Measurements from ENCODE around the gene KLHL29.

The KLHL29 gene

GRCh38 chr2:23518481-23519333 is 133.7 kb downstream of the KLHL29 start:
- no peak for DNase-seq

DNA sequence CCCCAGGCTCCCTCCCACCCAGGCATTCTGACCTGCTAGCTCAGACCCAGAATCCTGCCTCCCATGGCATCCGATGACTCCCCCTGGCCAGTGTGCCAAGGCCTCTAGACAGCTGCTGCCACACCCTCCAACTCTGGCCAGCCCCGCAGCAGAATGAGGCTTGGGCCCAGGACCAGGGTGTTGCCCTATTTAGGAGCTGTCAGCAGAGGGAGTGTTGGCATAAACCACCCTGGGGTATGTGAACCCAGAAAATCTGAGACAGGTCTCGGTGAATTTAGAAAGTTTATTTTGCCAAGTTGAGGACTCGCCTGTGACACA is 134.3 kb downstream of the KLHL29 start:
- no peak for DNase-seq

DNA sequence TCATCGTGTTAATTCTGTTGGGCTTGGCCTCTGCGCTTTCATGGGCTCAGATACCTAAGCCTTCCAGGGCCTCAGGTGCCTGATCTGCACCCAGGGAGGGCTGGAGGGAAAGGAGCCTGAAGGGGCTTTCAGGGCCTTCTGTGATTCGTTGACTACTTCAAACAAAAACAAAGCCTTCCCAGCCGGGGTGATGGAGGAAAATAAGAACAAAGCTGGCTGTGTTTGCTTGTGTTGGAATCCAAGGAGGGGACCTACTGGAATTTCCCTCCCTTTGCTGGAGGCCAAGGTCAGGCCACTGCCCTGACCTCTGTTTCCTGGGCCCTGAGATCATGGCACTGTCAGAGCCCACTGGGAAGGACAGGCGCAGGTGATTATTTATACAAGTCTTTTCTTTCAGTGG is 135.3 kb downstream of the KLHL29 start:
- DNase-seq = no peak

DNA sequence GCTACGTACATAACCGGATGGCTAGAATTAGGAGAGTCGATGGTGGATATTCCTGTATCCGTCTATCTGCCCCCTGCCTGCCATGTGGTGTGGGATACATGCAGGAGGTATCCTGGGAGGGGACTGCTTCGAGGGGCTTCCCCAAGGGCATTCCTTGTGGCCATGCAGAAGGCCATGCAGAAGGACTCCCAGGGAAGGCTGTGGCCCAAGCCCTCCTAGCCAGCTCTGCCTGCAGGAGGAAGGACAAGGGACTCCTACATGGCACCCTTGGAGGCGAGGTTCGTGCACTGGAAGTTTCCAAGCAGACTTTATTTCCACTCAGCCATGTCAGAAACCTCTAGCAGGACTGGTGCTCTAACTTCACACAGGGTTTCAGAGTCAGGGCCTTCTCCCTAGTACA is 136.1 kb downstream of the KLHL29 start:
- no peak for DNase-seq

DNA sequence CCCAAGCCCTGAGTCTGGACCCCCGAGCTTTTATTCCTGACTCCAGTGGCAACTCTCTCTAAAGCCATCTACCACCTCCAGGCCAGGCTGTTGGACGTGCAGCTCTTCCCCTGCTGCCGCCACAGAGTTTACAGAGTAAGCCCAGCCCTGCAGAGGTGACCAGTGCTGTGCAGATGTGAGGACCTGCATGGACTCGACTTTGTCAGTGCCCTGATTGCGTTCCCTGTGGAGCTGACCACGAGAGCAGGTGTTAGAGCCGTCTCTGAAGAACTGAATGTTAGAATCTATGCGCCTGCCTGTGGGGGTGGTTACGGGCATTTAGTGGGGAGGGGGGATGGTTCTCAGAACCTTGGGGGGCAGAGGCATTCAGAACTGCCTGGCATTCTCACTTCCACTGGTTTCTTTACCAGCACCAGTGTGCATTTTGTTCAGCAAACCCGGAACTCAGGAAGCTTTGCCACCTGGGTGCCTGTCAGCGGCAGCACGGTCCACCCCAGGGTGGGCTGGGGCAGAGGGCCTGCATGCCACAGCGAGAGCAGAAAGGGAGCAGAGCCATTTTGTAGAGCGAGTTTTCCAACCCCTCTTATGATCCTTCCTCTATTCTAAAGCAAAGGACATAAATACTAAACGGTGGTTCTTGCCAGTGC is 137.9 kb downstream of the KLHL29 start:
- DNase-seq = no peak

DNA sequence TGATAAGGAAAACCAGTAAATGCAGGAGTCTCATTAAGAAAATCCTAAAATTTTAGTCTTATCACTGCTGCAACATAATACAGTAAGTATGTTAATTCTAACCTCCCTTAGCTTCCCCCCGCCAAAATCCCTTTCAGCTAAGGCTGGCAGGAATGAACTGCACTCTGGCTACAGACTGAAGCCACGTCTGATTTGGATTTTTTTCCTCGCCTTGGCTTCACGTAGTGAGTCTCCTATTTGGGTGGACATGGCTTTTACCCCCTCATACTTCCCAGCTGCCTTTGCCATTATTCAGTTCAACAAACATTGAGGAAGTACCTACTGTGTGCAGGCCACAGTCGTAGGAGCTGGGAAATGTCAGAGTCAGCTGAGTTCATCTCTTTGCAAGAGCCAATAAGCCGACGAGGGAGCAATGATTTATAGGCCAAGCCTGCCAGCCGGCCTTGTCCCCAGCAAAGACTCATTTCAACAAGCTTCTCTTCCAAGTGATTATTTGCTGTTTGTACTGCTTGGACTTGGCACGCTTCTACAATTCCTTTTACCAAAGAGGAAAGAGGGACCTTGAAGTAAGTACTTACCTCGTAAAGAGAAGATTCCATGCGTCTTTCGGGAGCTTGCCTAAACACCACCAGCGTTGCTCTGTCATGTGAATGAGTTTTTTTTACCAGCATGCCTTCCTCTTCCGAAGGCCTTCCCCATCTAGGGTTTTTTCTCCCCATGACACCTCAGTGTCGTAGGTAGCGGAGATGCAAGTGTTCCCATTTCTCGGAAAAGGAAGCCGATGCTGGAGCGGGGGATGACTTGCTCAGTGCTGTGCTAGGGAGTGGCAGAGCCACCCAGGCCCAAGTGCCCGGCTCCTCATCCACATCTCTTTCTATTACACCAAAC is 138.6 kb downstream of the KLHL29 start:
- no peak for DNase-seq

DNA sequence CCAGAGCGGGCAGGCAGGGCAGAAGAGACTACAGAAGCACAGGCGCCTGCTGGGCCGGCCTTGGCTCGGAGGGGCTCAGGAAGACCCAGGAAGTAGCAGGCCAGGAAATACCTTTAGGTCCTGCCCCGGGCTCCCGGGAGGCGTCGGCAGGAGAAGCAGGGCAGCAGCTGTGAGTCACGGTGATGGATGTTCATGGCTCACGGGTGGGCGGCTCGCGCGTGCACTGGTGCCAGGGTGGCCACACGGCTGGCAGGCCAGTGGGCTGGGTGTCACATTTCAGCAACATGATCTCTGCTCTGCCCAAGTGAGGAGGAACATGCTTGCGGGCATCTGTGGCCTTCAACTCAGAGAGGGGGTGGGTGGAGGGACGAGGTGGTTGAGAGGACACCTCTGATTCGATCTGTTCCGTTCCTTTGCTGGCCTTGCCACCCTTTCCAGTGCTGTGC is 139.3 kb downstream of the KLHL29 start:
- DNase-seq = no peak

- DNase-seq = no peak
Measured at GRCh38 chr2:23525137-23525765, 140.3 kb downstream of the KLHL29 start.

DNA sequence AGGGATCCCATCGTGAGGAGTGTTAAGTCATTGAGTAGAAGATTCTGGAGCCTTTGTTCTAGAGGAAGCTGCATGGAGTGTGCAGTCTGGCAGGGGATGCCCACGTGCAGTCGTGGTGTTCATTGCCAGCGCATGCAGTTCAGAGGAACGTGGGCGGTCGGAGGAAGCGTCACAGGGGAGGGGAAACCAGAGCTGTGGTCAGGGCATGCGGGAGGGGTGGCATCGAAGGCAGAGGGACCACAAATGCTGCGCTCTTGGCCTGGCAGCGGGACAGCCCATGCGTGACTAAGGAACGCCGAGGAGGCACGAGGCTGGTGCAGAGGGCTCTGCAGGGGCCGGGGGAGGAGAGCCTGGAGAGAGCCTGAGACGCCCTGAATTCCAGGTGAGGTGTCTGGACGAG is 141.1 kb downstream of the KLHL29 start:
- no peak for DNase-seq

DNA sequence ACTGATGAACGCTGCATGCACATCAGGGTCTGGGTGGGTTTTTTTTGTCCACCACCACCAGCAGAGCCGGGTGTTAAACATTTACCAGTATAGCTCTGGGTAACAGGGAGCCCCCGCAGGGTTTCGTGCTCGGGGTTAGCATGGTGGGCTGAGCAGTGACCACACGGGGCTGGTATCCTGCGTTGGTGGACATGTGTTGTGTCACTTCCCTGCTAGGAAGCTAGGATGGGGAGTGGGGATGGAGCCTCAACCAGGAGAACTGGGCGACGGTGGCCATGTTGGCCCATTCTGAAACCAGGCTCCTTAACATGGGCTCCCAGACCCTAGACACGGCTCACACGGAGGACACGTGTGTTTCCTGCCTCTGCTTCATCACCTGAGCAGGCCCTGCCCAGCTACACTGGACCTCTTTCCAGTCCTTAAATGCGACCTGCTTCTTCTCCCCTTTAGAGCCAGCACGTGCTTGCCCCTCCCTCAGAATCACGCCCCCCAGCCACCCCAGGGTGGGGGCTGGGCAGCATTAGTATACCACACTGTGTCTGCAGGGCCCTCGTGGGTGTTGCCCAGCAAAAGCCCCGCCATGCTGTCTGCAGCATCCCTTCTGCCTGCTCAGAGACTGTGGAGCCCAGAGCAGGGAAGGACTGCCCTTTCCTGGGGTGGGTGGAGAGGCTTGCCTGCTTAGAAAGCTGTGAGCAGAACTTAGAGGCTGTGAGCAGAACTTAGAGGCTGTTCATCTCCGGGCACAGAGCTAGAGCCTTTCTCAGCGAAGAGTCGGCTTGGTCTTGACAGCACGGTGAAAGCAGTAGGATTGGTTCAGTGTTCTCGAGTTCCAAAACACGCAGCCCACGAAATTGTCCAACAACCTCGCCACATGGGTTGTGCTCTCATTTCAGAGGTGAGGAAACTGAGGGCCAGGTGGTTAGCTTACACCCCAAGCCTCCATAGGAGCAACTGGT is 142.1 kb downstream of the KLHL29 start:
- DNase-seq = no peak

DNA sequence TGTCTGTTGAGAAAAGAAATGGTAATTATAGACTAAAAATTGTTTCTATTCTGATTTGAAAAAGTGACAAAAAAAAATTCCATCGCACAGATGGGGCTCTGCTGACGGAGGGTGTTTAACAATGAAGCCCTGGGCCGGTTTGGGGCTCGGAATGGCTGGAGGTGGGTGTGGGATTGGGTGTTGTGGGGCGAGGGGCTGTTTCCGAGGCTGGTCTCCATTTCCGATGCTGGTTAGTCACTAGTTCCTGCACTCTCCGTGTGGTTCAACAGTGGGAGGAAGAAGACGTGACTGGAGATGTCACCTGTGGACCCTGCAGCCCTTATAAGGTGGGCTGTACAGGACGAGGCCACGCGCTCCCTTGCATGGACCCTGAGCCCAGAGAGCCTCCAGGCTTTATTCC is 143.2 kb downstream of the KLHL29 start:
- no peak for DNase-seq

DNA sequence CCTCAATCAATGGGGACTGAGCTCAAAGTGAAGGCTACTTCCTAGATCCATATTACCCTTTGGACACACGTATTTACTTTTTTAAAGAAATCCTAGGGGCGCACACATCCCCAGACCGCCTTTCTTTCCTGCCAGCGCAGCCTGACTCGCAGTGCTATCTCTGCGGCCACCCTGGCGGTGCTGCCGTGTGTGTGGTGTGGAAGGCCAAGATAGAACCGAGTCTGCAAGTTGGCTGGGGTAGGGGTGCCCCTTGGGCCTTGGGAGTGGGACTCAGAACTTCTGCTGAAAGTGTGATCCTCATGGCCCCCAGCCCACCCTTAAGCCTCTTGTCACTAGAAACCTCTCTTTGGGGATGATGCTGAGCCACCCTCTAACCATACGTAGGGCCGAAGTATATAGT is 143.7 kb downstream of the KLHL29 start:
- DNase-seq = no peak

GRCh38 chr2:23529659-23530058 is 144.7 kb downstream of the KLHL29 start:
- DNase-seq = no peak

DNA sequence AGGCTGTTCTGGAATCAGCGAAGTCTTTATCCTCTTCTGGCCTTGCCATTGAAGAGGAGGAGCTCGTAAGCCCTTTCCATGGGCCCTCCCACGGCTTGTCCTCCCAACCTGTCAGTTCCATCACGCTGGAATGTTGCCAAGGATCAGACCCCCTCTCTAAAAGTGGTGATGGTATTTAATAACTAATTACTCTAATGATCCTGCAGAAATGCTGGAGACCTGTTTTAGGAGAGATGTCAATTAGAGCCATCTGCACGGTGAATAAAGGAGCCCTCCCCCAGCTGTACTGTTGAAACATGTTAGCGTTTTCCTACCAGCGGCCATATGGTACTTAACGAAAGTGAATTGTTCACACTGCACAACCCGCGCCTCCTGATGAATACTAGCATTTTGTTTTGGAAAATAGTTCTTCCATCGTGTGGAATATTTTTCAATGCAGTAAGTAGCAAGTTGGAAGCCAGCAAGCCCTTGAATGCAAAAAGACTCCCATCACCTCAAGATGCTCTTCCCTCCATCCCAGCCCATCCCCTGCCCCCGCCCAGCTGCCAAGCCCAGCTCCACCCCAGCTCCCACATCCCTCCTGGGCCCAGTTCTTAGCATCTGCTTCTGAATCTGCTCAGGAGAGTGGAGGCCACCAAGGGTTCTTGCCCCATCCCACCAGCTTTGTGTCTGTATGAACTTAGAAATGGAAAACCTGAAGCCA is 145.4 kb downstream of the KLHL29 start:
- DNase-seq = no peak

- DNase-seq = no peak
Measured at GRCh38 chr2:23530909-23531276, 145.9 kb downstream of the KLHL29 start.

DNA sequence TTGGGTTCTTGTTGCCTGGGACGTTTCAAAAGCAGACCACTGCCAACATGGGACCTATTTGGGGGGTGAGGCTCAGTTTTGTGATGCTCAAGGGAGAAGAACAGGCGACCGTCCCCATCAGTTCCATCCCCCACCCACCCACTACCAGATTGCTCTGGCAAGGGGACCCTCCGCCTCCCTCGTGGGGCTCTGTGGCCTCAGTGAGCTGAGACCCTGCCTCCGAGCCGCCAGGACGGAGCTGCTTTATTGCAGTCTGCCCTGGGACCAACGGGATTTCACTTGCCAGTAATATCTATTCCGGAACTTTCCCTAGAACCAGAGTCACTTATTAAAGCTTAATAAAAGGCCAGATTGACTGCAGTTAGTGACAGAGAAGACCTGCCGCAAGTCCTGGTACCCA is 146.3 kb downstream of the KLHL29 start:
- DNase-seq = no peak

DNA sequence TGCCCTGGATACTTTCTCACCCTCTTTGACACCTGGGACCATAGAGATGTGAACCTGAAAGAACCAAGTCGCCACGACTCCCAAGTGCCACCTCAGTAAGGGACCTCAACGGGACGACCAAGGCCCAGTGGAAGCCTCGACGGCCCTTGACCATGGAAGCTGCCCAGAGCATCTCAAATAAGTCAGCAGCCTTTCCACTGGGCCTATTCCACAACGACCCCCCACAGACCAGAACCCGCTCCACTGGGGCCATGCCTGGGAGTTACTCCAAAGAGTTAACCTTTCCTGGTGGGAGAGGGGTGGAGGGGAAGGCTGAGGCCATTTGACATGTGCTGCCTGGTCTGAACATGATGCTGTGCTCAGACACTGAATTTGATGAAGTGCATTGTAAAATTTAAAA is 146.9 kb downstream of the KLHL29 start:
- DNase-seq = no peak

GRCh38 chr2:23532391-23533337 is 147.7 kb downstream of the KLHL29 start:
- DNase-seq = peak; percentile 27

DNA sequence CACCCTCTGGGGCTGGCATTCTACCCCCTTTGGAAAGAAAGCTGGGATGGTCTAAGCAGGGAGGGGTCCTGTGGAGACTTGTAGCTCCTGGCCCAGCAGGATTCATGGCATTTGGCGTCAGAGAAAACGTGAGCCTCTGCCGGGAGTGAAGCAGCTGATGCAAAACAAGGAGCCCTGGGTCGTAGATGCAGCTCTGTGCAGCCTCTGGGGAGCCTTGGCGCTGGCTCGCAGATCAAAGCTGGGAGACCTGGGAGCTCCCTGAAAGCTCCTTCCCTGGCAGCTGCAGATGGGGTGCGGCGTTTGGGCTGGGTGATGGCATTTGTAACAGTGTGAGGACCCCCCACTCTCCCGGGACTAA is 148.3 kb downstream of the KLHL29 start:
- no peak for DNase-seq

DNA sequence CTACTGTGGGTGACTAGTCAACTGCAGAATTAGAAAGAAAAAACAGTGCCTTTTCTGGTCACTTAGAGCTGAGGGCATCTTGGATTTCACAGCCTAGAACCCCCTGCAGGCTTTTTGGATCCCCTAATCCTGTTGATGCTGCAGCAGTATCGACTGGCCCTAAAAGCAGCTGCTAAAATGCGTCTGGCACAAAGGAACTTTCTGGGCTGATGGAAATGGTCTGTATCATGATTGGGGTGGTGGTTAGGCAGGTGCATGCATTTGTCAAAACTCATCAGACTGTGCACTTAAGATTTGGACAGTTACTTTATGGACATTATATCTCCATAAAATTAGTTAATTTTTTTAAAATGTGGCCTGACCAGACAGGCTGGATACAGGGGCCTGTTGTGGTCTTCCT is 149.8 kb downstream of the KLHL29 start:
- DNase-seq = no peak

Data from activated CD4-positive, alpha-beta T cell treated with anti-CD3 and anti-CD28 coated beads for 1 hour (primary cell).